HEK293T (cell line): ENCODE data around the gene KMT5C.
A peak's percentile ranks its signal among the peaks of the same experiment; 100 is the strongest.

Source experiments
- ARNT ChIP-seq: fragments of 450-650 bp; IDR thresholded peaks from 2 replicates; pipeline ENCODE4 v1.6.1; 2017; ENCODE audit warnings: mild to moderate bottlenecking
- BHLHE40 ChIP-seq: fragments of 450-650 bp; IDR thresholded peaks from 2 replicates; pipeline ENCODE4 v1.6.1; 2016; ENCODE audit warnings: mild to moderate bottlenecking, moderate library complexity, borderline replicate concordance
- ELF4 ChIP-seq: fragments of 450-650 bp; IDR thresholded peaks from 2 replicates; pipeline ENCODE4 v1.6.1; 2017; ENCODE audit warnings: antibody characterized with exemption
- NFRKB ChIP-seq: fragments of 450-650 bp; IDR thresholded peaks from 2 replicates; pipeline ENCODE4 v1.6.1; 2016; ENCODE audit warnings: mild to moderate bottlenecking, moderate library complexity
- SP1 ChIP-seq: fragments of 450-650 bp; IDR thresholded peaks from 2 replicates; pipeline ENCODE4 v1.6.1; 2017

DNA sequence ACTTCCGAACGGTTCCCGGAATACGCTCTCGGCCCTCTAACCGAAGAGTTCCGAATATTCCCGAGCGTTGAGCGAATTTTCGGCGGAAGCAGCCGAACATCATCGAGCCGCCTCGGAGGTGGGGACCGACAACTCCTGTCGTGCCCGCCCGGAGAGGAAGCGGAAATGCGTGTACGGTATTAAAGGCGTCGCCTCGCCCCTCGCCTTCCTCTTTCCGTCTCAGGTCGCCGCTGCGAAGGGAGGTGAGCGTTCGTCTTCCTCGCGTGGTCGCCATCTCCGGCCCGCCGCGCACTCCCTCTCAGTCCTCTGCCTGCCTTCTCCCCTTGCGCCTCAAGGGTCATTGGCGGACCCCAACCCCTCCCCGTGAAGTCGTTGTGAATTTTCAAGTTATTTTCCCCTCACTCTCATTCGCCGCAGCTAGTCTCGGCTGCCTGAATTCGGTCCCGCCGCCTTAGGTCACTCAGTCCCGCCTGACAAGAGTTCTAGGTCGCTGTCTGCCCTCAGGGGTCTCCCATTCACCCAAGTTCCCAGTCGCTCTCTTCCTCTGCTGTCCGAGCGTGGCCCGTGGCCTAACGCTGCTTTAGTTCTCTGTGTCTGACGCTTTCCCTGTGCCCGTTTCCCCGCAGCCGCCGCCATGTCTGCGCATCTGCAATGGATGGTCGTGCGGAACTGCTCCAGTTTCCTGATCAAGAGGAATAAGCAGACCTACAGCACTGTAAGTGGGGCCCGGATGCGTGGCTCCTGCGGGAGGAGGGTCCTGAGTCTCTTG is 46.2 kb downstream of the KMT5C start, which contains the start of gene RPL28:
- TF ChIP-seq BHLHE40 (no peak), NFRKB (no peak), ELF4 (peak; percentile 82), ARNT (no peak), SP1 (no peak)
